ENCODE measurements around the gene QSOX1.

GRCh38 chr1:180117764-180118116 lies 36.9 kb upstream of the QSOX1 start:
- TF ChIP-seq, protein P1, sequence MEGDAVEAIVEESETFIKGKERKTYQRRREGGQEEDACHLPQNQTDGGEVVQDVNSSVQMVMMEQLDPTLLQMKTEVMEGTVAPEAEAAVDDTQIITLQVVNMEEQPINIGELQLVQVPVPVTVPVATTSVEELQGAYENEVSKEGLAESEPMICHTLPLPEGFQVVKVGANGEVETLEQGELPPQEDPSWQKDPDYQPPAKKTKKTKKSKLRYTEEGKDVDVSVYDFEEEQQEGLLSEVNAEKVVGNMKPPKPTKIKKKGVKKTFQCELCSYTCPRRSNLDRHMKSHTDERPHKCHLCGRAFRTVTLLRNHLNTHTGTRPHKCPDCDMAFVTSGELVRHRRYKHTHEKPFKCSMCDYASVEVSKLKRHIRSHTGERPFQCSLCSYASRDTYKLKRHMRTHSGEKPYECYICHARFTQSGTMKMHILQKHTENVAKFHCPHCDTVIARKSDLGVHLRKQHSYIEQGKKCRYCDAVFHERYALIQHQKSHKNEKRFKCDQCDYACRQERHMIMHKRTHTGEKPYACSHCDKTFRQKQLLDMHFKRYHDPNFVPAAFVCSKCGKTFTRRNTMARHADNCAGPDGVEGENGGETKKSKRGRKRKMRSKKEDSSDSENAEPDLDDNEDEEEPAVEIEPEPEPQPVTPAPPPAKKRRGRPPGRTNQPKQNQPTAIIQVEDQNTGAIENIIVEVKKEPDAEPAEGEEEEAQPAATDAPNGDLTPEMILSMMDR (IDR thresholded peaks at IDR 0.05; ENCODE audit: extremely low read depth in 1 of 2, insufficient read depth in 1 of 2, low read depth in 1 of 2, low read length in 2 of 2): no peak
- TF ChIP-seq POLR2AphosphoS5 (IDR thresholded peaks at IDR 0.05; ENCODE audit: insufficient read depth, low read depth, low read length) (no peak), POLR2A (IDR thresholded peaks at IDR 0.05; ENCODE audit: low read depth, low read length) (no peak), EZH2 (IDR thresholded peaks at IDR 0.05; ENCODE audit: borderline replicate concordance, low read depth, low read length, severe bottlenecking) (no peak), FOS (IDR thresholded peaks at IDR 0.05; ENCODE audit: borderline replicate concordance, insufficient read depth, low read length) (no peak), MYC (IDR thresholded peaks at IDR 0.05; ENCODE audit: low read depth, low read length) (no peak), GATA2 (IDR thresholded peaks at IDR 0.05; ENCODE audit: insufficient read depth, insufficient read length, low read depth, low read length) (no peak)
- TF ChIP-seq, protein P2, sequence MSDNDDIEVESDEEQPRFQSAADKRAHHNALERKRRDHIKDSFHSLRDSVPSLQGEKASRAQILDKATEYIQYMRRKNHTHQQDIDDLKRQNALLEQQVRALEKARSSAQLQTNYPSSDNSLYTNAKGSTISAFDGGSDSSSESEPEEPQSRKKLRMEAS (IDR thresholded peaks at IDR 0.05; ENCODE audit: insufficient read depth, insufficient read length): no peak

Data from endothelial cell of umbilical vein (primary cell).